GM12873 (cell line): Measurements from ENCODE around the gene INPP5D.

ENCODE experiments used
- TF ChIP-seq, protein P1 (sequence below): IDR thresholded peaks from 2 replicates; pipeline ENCODE4 v1.5.1; 2012; ENCODE audit warnings: low read depth, mild to moderate bottlenecking, moderate library complexity, low read length, control low read depth; ENCODE audit not compliant: insufficient read depth; ENCODE audit errors: missing control alignments

INPP5D gene

GRCh38 chr2:233040571-233040970 is 19.6 kb upstream of the INPP5D start:
- TF ChIP-seq, protein P1, sequence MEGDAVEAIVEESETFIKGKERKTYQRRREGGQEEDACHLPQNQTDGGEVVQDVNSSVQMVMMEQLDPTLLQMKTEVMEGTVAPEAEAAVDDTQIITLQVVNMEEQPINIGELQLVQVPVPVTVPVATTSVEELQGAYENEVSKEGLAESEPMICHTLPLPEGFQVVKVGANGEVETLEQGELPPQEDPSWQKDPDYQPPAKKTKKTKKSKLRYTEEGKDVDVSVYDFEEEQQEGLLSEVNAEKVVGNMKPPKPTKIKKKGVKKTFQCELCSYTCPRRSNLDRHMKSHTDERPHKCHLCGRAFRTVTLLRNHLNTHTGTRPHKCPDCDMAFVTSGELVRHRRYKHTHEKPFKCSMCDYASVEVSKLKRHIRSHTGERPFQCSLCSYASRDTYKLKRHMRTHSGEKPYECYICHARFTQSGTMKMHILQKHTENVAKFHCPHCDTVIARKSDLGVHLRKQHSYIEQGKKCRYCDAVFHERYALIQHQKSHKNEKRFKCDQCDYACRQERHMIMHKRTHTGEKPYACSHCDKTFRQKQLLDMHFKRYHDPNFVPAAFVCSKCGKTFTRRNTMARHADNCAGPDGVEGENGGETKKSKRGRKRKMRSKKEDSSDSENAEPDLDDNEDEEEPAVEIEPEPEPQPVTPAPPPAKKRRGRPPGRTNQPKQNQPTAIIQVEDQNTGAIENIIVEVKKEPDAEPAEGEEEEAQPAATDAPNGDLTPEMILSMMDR = no peak

DNA sequence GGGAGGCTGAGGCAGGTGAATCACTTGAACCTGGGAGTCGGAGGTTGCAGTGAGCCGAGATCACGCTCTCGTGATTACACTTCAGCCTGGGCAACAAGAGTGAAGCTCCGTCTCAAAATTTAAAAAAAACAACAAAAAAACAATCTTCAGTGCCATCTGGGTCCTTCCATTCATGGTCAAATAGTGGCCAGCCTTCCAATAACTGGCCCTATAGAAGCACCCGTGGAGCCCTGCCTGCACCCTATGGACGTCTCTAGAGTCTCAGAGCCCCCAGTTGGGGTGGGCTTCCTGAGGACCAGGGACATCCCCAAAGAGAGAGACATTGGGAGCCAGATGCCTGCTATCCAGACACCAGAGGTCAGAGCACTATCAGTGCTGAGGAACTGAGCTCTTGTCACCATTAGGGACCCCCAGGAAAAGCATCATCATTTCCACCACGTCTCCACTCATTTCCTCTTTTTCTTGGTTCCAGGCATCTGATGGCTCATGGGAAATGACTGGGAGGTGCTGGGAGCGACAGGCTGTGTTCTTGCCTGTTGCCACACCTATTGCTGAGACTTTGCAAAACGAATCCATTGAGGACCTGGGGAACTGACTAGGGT is 18.3 kb upstream of the INPP5D start:
- TF ChIP-seq, protein P1 = no peak

DNA sequence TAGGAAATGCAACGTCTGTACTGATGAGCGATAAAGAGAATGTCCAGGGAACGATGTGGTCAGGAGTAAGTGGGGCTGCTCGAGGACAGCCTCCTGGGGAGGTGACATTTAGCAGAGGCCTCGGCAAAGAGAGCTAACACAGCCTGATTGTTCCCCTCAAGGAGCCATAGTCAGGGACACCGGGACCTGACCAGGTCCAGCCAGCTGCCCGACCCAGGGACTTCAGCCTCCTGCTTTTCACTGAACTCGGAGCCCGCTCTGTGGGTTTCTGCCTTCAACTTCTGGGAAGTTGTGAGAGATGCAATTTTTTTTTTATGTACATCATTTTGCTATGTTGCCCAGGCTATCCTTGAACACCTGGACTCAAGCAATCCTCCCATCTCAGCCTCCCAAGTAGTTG is 17.6 kb upstream of the INPP5D start:
- TF ChIP-seq, protein P1 = no peak

DNA sequence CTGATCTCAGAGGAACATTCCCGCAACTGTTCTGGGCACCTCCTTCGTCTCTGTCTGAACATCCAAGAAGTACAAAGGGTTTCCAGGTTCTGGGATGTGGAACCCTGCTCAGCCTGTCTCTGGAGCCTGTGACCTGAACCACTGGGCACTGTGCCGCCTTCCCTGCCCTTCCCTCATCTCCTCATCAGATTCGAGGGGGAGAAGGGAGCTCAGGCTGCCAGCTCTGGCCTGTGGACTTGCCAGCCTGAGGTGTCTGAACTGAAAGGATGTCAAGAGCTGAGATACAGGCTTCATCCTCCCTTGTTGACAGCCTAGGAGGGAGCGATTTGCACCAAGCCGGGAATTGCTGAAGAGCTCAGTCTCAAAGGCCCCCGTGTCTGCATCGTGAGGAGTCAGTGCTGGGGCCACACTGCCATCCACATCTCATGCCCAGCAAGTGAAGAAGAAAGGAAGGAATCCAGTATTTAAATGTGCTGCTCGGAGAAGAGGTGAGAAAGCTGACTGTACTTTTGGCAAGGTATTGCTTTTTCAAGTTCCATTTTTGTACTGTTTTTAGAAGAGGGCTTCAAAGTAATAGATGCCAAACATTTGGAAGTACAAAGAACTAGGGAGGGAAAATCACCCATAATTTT is 15.1 kb upstream of the INPP5D start:
- TF ChIP-seq, protein P1 = no peak

DNA sequence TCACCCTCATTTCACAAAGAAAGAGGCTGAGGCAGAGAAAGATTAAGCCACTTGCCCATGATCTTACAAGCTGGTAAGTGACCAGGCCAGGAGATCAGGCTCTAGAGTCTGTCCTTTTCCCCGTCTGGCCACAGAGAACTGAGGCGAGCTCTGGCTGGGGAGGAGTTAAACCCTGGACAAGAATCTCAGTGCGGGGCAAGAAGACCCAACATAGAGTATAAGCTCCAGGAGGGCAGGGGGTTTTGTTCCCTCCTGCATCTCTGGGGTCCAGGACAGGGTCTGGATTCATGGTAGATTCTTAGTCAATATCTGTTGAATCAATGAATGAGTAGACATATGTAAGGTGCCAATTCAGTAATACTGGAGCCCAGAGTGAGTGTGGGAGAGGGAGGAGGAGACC is 12.9 kb upstream of the INPP5D start:
- TF ChIP-seq, protein P1 = no peak

DNA sequence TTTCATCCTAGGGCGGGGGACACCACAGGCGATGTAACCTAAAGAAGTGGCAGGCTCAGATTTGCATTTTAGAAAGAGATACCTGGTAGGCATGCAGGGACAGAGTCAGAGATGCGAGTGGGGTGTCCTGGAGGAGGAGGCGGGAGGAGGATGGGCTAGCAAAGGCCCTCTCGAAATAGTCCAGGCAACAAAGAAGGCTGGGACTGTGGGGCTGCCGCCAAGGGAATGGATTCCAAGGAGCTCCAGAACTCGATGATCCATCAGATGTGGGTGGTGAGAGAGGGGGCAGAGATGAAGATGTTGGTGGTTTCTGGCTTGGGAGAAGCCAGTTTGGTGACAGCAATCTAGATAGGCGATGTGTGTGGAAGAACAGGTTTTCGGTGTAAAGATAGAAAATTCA is 12.5 kb upstream of the INPP5D start:
- TF ChIP-seq, protein P1 = no peak

DNA sequence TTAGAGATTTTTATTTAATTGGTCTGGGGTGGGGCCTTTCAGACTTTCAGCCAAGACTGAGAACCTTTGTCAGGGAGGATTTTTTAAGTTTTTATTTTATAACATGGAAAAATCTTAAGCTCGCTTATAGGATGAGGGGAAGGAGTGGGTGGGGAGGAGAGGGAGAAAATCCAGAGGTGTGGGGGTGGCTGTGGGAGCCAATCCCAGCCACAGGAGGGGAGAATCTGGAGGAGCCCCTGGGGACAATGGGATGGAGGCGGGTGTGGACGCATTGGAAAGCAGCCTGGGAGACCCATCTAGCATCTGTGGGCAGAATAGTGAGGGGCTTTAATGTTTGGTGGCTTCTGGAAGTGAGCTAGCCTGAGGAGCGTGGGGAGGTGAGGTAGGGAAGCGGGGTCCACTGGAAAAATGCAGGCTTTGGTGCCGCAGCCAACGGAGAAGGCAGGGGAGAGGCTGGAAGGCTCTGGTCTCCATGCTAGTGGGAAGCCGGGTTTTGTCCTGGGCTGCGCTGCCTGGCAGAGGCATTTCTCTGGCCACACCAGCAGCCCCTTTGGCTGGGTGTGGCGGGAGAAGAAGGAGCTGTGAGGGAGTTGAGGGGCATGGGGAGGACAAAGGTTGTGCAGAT is 11.5 kb upstream of the INPP5D start:
- TF ChIP-seq, protein P1 = no peak
